SK-N-MC (cell line): ENCODE data around the gene HTR3B.

ENCODE experiments used
- DNase-seq: peaks from one replicate; pipeline ENCODE4 v3.0.0-alpha.2; 2011; ENCODE audit warnings: low read depth, low spot score
- H3K27ac ChIP-seq: fragments of 200-600 bp; sonication (generic); 2 replicates; pipeline ENCODE4 v1.5.1; 2016; ENCODE audit warnings: mixed run types
- H3K36me3 ChIP-seq: fragments of 200-600 bp; sonication (generic); 2 replicates; pipeline ENCODE4 v1.6.1; 2017; ENCODE audit warnings: antibody characterized with exemption, low read length, mixed read lengths; ENCODE audit not compliant: insufficient read depth
- H3K4me3 ChIP-seq: fragments of 200-600 bp; sonication (generic); 2 replicates; pipeline ENCODE4 v1.5.1; 2016
- H3K9ac ChIP-seq: fragments of 200-600 bp; sonication (generic); 2 replicates; pipeline ENCODE4 v1.8.0; 2017; ENCODE audit warnings: mixed run types, mixed read lengths; ENCODE audit not compliant: insufficient read length
- H3K9me3 ChIP-seq: fragments of 200-600 bp; sonication (generic); 2 replicates; pipeline ENCODE4 v1.6.1; 2017; ENCODE audit warnings: low read depth, mild to moderate bottlenecking, antibody characterized with exemption, low read length, moderate library complexity, mixed read lengths
- EZH2 ChIP-seq: fragments of 200-600 bp; sonication (generic); IDR thresholded peaks from one replicate; pipeline ENCODE4 v1.6.1; 2017; ENCODE audit warnings: antibody characterized with exemption
- FOXP2 ChIP-seq: optimal IDR thresholded peaks from 2 replicates; pipeline ENCODE3; 2011; ENCODE audit warnings: mild to moderate bottlenecking, moderate library complexity; ENCODE audit not compliant: insufficient read depth; ENCODE audit errors: extremely low read length, control extremely low read depth
- POLR2AphosphoS5 ChIP-seq: IDR thresholded peaks from 2 replicates; pipeline ENCODE4 v1.6.1; 2012; ENCODE audit warnings: mild to moderate bottlenecking, low read depth, low read length, borderline replicate concordance

The HTR3B gene

GRCh38 chr11:113985906-113986305 is 81.3 kb downstream of the HTR3B start:
- Histone ChIP-seq H3K9ac (no peak overlapping the region), H3K4me3 (no peak overlapping the region), H3K9me3 (no peaks in the 10 kb centered on the region), H3K36me3 (no peaks in the 10 kb centered on the region), H3K27ac (no peak overlapping the region)
- DNase-seq: no peak
- TF ChIP-seq FOXP2 (no peak), EZH2 (no peak), POLR2AphosphoS5 (no peak)

- no peak overlapping the region for H3K4me3 ChIP-seq
- no peak overlapping the region for H3K9ac ChIP-seq
- no peak for DNase-seq
- no peaks in the 10 kb centered on the region for H3K36me3 ChIP-seq
- H3K9me3 ChIP-seq: no peaks in the 10 kb centered on the region
- TF ChIP-seq EZH2 (no peak), POLR2AphosphoS5 (no peak), FOXP2 (no peak)
- no peak overlapping the region for H3K27ac ChIP-seq
Measured at GRCh38 chr11:113986351-113987140, 82.0 kb downstream of the HTR3B start.

- H3K4me3 ChIP-seq: no peak overlapping the region
- TF ChIP-seq EZH2: no peak
- no peak for TF ChIP-seq FOXP2
- TF ChIP-seq POLR2AphosphoS5: no peak
- no peaks in the 10 kb centered on the region for H3K9me3 ChIP-seq
- H3K36me3 ChIP-seq: no peaks in the 10 kb centered on the region
- H3K27ac ChIP-seq: no peak overlapping the region
- DNase-seq: no peak
- no peak overlapping the region for H3K9ac ChIP-seq
Measured at GRCh38 chr11:113989381-113989780, 84.8 kb downstream of the HTR3B start.

GRCh38 chr11:113989916-113990315 is 85.3 kb downstream of the HTR3B start:
- Histone ChIP-seq H3K36me3 (no peaks in the 10 kb centered on the region), H3K9me3 (no peaks in the 10 kb centered on the region), H3K27ac (no peak overlapping the region), H3K9ac (no peak overlapping the region), H3K4me3 (no peak overlapping the region)
- no peak for TF ChIP-seq FOXP2
- TF ChIP-seq POLR2AphosphoS5: no peak
- TF ChIP-seq EZH2: no peak
- no peak for DNase-seq

GRCh38 chr11:113991170-113991569 is 86.6 kb downstream of the HTR3B start:
- H3K36me3 ChIP-seq: no peaks in the 10 kb centered on the region
- no peak for DNase-seq
- H3K27ac ChIP-seq: no peak overlapping the region
- no peak overlapping the region for H3K4me3 ChIP-seq
- no peaks in the 10 kb centered on the region for H3K9me3 ChIP-seq
- TF ChIP-seq EZH2: no peak
- no peak overlapping the region for H3K9ac ChIP-seq

GRCh38 chr11:113991718-113992458 is 87.3 kb downstream of the HTR3B start:
- H3K27ac ChIP-seq: no peak overlapping the region
- no peak for TF ChIP-seq FOXP2
- no peak for TF ChIP-seq EZH2
- no peak for TF ChIP-seq POLR2AphosphoS5
- H3K9me3 ChIP-seq: no peaks in the 10 kb centered on the region
- H3K4me3 ChIP-seq: no peak overlapping the region
- no peak for DNase-seq
- no peaks in the 10 kb centered on the region for H3K36me3 ChIP-seq
- no peak overlapping the region for H3K9ac ChIP-seq

- no peaks in the 10 kb centered on the region for H3K9me3 ChIP-seq
- H3K9ac ChIP-seq: no peak overlapping the region
- TF ChIP-seq FOXP2: no peak
- H3K27ac ChIP-seq: no peak overlapping the region
- DNase-seq: no peak
- no peaks in the 10 kb centered on the region for H3K36me3 ChIP-seq
- H3K4me3 ChIP-seq: no peak overlapping the region
Measured at GRCh38 chr11:113992459-113993110, 88.0 kb downstream of the HTR3B start.

GRCh38 chr11:113994077-113994954 is 89.7 kb downstream of the HTR3B start:
- H3K27ac ChIP-seq: no peak overlapping the region
- no peak overlapping the region for H3K4me3 ChIP-seq
- H3K9ac ChIP-seq: no peak overlapping the region
- no peak for DNase-seq
- no peaks in the 10 kb centered on the region for H3K9me3 ChIP-seq
- H3K36me3 ChIP-seq: no peaks in the 10 kb centered on the region
- TF ChIP-seq EZH2 (no peak), POLR2AphosphoS5 (no peak), FOXP2 (no peak)
